DND-41 (cell line): Measurements from ENCODE around the gene DPP9.

ENCODE experiments used
- ATAC-seq: fragments of 200-7000 bp; cut with Tn5 transposase; 3 replicates; pipeline ENCODE4 v1.9.1; 2021; ENCODE audit warnings: low read depth; ENCODE audit not compliant: insufficient read depth
- DNase-seq: peaks from one replicate; pipeline ENCODE4 v3.0.0-alpha.2; 2020
- H2AFZ ChIP-seq: 2 replicates; pipeline ENCODE4 v1.6.0; 2012; ENCODE audit warnings: low read depth, low read length
- H3K27ac ChIP-seq: 2 replicates; pipeline ENCODE4 v1.5.1; 2012; ENCODE audit warnings: low read length, inconsistent platforms
- H3K27me3 ChIP-seq: fragments of 200-600 bp; sonication (generic); 2 replicates; pipeline ENCODE4 v1.6.0; 2012; ENCODE audit warnings: low read length, mild to moderate bottlenecking, inconsistent platforms; ENCODE audit not compliant: insufficient read depth, poor library complexity
- H3K36me3 ChIP-seq: 2 replicates; pipeline ENCODE4 v1.5.1; 2012; ENCODE audit warnings: low read length, inconsistent platforms; ENCODE audit not compliant: insufficient read depth
- H3K4me1 ChIP-seq: 2 replicates; pipeline ENCODE4 v1.5.1; 2012; ENCODE audit warnings: mild to moderate bottlenecking, low read length; ENCODE audit not compliant: insufficient read depth
- H3K4me2 ChIP-seq: 2 replicates; pipeline ENCODE4 v1.6.0; 2012; ENCODE audit warnings: mild to moderate bottlenecking, moderate library complexity, low read length, inconsistent platforms; ENCODE audit not compliant: insufficient read depth
- H3K4me3 ChIP-seq, 2 experiments: fragments of 200-600 bp in 1 of 2; shearing (Covaris generic) in 1 of 2; 2 replicates each; pipeline ENCODE4 v1.5.1; 2012 to 2016; ENCODE audit warnings: inconsistent platforms in 2 of 2, low read length in 2 of 2, mild to moderate bottlenecking in 2 of 2, low read depth in 1 of 2, moderate library complexity in 1 of 2
- H3K79me2 ChIP-seq: 2 replicates; pipeline ENCODE4 v1.6.0; 2012; ENCODE audit warnings: low read length, inconsistent platforms; ENCODE audit not compliant: insufficient read depth
- H3K9ac ChIP-seq: 2 replicates; pipeline ENCODE4 v1.6.0; 2012; ENCODE audit warnings: low read depth, mild to moderate bottlenecking, inconsistent platforms, low read length, moderate library complexity
- H3K9me3 ChIP-seq: 2 replicates; pipeline ENCODE4 v1.5.1; 2012; ENCODE audit warnings: low read length, moderate library complexity, mild to moderate bottlenecking, inconsistent platforms; ENCODE audit not compliant: insufficient read depth, severe bottlenecking
- H4K20me1 ChIP-seq: 2 replicates; pipeline ENCODE4 v1.6.0; 2012; ENCODE audit warnings: low read length; ENCODE audit not compliant: insufficient read depth
- CTCF ChIP-seq: IDR thresholded peaks from 2 replicates; pipeline ENCODE4 v1.5.1; 2012; ENCODE audit warnings: borderline replicate concordance, low read length, moderate library complexity, mild to moderate bottlenecking; ENCODE audit not compliant: poor library complexity, severe bottlenecking; ENCODE audit errors: extremely low read depth
- EZH2 ChIP-seq: IDR thresholded peaks from 3 replicates; pipeline ENCODE4 v1.6.1; 2012; ENCODE audit warnings: borderline replicate concordance, low read depth, mild to moderate bottlenecking, moderate library complexity, low read length, inconsistent platforms; ENCODE audit not compliant: severe bottlenecking

The DPP9 gene

GRCh38 chr19:4704317-4704673 is 19.3 kb downstream of the DPP9 start:
- H3K27me3 ChIP-seq, result no peaks in the 10 kb centered on the region
- H3K36me3 ChIP-seq, result peaks cover 70% of the 10 kb centered on the region

GRCh38 chr19:4703671-4704316 is 19.8 kb downstream of the DPP9 start:
- ATAC-seq, result no peak
- Histone ChIP-seq H3K27me3 (no peaks in the 10 kb centered on the region), H3K4me2 (no peak overlapping the region), H2AFZ (no peak overlapping the region), H3K9me3 (no peaks in the 10 kb centered on the region), H3K27ac (no peak overlapping the region), H3K9ac (no peak overlapping the region), H3K79me2 (no peaks in the 10 kb centered on the region), H3K36me3 (peaks cover 71% of the 10 kb centered on the region), H3K4me3 (no peak overlapping the region), H4K20me1 (peaks cover 10% of the 10 kb centered on the region; the same call in 1 of the 2 replicates), H3K4me1 (no peaks in the 10 kb centered on the region)
- no peak for DNase-seq
- TF ChIP-seq EZH2, result no peak
- TF ChIP-seq CTCF, result no peak

More at GRCh38 chr19:4704317-4704673, 19.3 kb downstream of the DPP9 start:
- Histone ChIP-seq H3K9me3 (no peaks in the 10 kb centered on the region), H3K4me1 (no peaks in the 10 kb centered on the region), H4K20me1 (peaks cover 10% of the 10 kb centered on the region; the same call in 1 of the 2 replicates), H3K4me2 (no peak overlapping the region), H3K4me3 (no peak overlapping the region), H3K27ac (no peak overlapping the region), H2AFZ (no peak overlapping the region), H3K9ac (no peak overlapping the region), H3K79me2 (no peaks in the 10 kb centered on the region)
- TF ChIP-seq CTCF (no peak), EZH2 (no peak)
- DNase-seq, result no peak
- ATAC-seq, result no peak

- Histone ChIP-seq H3K9me3 (no peaks in the 10 kb centered on the region), H3K4me3 (no peak overlapping the region), H3K27me3 (no peaks in the 10 kb centered on the region), H3K4me1 (no peaks in the 10 kb centered on the region), H3K36me3 (peaks cover 80% of the 10 kb centered on the region), H3K9ac (no peak overlapping the region), H4K20me1 (peaks cover 8% of the 10 kb centered on the region; the same call in 1 of the 2 replicates), H3K27ac (no peak overlapping the region), H3K79me2 (no peaks in the 10 kb centered on the region), H3K4me2 (no peak overlapping the region), H2AFZ (no peak overlapping the region)
- no peak for TF ChIP-seq EZH2
- TF ChIP-seq CTCF, result no peak
- ATAC-seq (no peak), DNase-seq (no peak)
Observed at GRCh38 chr19:4702764-4703163, 20.9 kb downstream of the DPP9 start.
